Measurements from ENCODE around the gene YWHAE.

Gene YWHAE

GRCh38 chr17:1347589-1348323, 52.3 kb downstream of the YWHAE start:
- Histone ChIP-seq H3K9ac (ENCODE audit: low read length in 5 of 5) (peak overlapping the region in 3 of 5 donors; percentile 6 to 39 (median 11)), H3K4me1 (ENCODE audit: control insufficient read depth in 5 of 5, insufficient read depth in 5 of 5, low read length in 5 of 5) (peaks cover 2 to 22% (median 16%) of the 10 kb centered on the region in 5 donors), H3K27ac (ENCODE audit: low read depth, low read length) (peak overlapping the region; percentile 39), H3K4me3 (ENCODE audit: low read depth in 1 of 5, low read length in 5 of 5) (peak overlapping the region in 4 of 5 donors; percentile 24 to 47 (median 38)), H3K9me3 (ENCODE audit: control insufficient read depth in 5 of 5, low read length in 5 of 5) (no peaks in the 10 kb centered on the region), H3K27me3 (ENCODE audit: control insufficient read depth in 5 of 5, insufficient read depth in 4 of 5, low read length in 5 of 5) (no peaks in the 10 kb centered on the region), H3K36me3 (ENCODE audit: control insufficient read depth in 5 of 5, insufficient read depth in 5 of 5, low read length in 5 of 5) (peaks cover 30 to 63% (median 36%) of the 10 kb centered on the region in 5 donors)

- H3K36me3 ChIP-seq (ENCODE audit: control insufficient read depth in 5 of 5, insufficient read depth in 5 of 5, low read length in 5 of 5): peaks cover 18 to 35% (median 25%) of the 10 kb centered on the region in 5 donors
- H3K9me3 ChIP-seq (ENCODE audit: control insufficient read depth in 5 of 5, low read length in 5 of 5): no peaks in the 10 kb centered on the region
- no peak overlapping the region for H3K9ac ChIP-seq (ENCODE audit: low read length in 5 of 5)
- H3K4me1 ChIP-seq (ENCODE audit: control insufficient read depth in 5 of 5, insufficient read depth in 5 of 5, low read length in 5 of 5): peaks cover 2 to 18% (median 16%) of the 10 kb centered on the region in 5 donors
- no peaks in the 10 kb centered on the region for H3K27me3 ChIP-seq (ENCODE audit: control insufficient read depth in 5 of 5, insufficient read depth in 4 of 5, low read length in 5 of 5)
- H3K27ac ChIP-seq (ENCODE audit: low read depth, low read length): no peak overlapping the region
- no peak overlapping the region for H3K4me3 ChIP-seq (ENCODE audit: low read depth in 1 of 5, low read length in 5 of 5)
These were observed 55.5 kb downstream of the YWHAE start for GRCh38 chr17:1344521-1344920.

- H3K27ac ChIP-seq (ENCODE audit: low read depth, low read length): no peak overlapping the region
- H3K27me3 ChIP-seq (ENCODE audit: control insufficient read depth in 5 of 5, insufficient read depth in 4 of 5, low read length in 5 of 5): no peaks in the 10 kb centered on the region
- peaks cover 2 to 18% (median 16%) of the 10 kb centered on the region in 5 donors for H3K4me1 ChIP-seq (ENCODE audit: control insufficient read depth in 5 of 5, insufficient read depth in 5 of 5, low read length in 5 of 5)
- no peaks in the 10 kb centered on the region for H3K9me3 ChIP-seq (ENCODE audit: control insufficient read depth in 5 of 5, low read length in 5 of 5)
- no peak overlapping the region for H3K9ac ChIP-seq (ENCODE audit: low read length in 5 of 5)
- no peak overlapping the region for H3K4me3 ChIP-seq (ENCODE audit: low read depth in 1 of 5, low read length in 5 of 5)
- peaks cover 18 to 31% (median 21%) of the 10 kb centered on the region in 5 donors for H3K36me3 ChIP-seq (ENCODE audit: control insufficient read depth in 5 of 5, insufficient read depth in 5 of 5, low read length in 5 of 5)
These were observed 56.5 kb downstream of the YWHAE start for GRCh38 chr17:1343554-1343953.

GRCh38 chr17:1340371-1340770, 59.7 kb downstream of the YWHAE start:
- Histone ChIP-seq H3K4me3 (ENCODE audit: low read depth in 1 of 5, low read length in 5 of 5) (no peak overlapping the region), H3K27ac (ENCODE audit: low read depth, low read length) (no peak overlapping the region), H3K9me3 (ENCODE audit: control insufficient read depth in 5 of 5, low read length in 5 of 5) (no peaks in the 10 kb centered on the region), H3K27me3 (ENCODE audit: control insufficient read depth in 5 of 5, insufficient read depth in 4 of 5, low read length in 5 of 5) (no peaks in the 10 kb centered on the region), H3K9ac (ENCODE audit: low read length in 5 of 5) (no peak overlapping the region), H3K36me3 (ENCODE audit: control insufficient read depth in 5 of 5, insufficient read depth in 5 of 5, low read length in 5 of 5) (peaks cover 18 to 21% (median 19%) of the 10 kb centered on the region in 5 donors), H3K4me1 (ENCODE audit: control insufficient read depth in 5 of 5, insufficient read depth in 5 of 5, low read length in 5 of 5) (peaks cover 0 to 6% (median 1%) of the 10 kb centered on the region in 5 donors)

GRCh38 chr17:1331708-1332107, 68.3 kb downstream of the YWHAE start:
- no peaks in the 10 kb centered on the region for H3K36me3 ChIP-seq (ENCODE audit: control insufficient read depth in 5 of 5, insufficient read depth in 5 of 5, low read length in 5 of 5)
- H3K27me3 ChIP-seq (ENCODE audit: control insufficient read depth in 5 of 5, insufficient read depth in 4 of 5, low read length in 5 of 5): no peaks in the 10 kb centered on the region
- no peak overlapping the region for H3K27ac ChIP-seq (ENCODE audit: low read depth, low read length)
- H3K4me1 ChIP-seq (ENCODE audit: control insufficient read depth in 5 of 5, insufficient read depth in 5 of 5, low read length in 5 of 5): peaks cover 2 to 46% (median 23%) of the 10 kb centered on the region in 5 donors
- no peak overlapping the region for H3K4me3 ChIP-seq (ENCODE audit: low read depth in 1 of 5, low read length in 5 of 5)
- no peak overlapping the region for H3K9ac ChIP-seq (ENCODE audit: low read length in 5 of 5)
- H3K9me3 ChIP-seq (ENCODE audit: control insufficient read depth in 5 of 5, low read length in 5 of 5): no peaks in the 10 kb centered on the region

GRCh38 chr17:1329745-1330343, 70.2 kb downstream of the YWHAE start:
- H3K4me3 ChIP-seq (ENCODE audit: low read depth in 1 of 5, low read length in 5 of 5): peak overlapping the region in 1 of 5 donors; percentile 40
- peak overlapping the region; percentile 71 for H3K27ac ChIP-seq (ENCODE audit: low read depth, low read length)
- H3K9ac ChIP-seq (ENCODE audit: low read length in 5 of 5): peak overlapping the region in 1 of 5 donors; percentile 69
- H3K4me1 ChIP-seq (ENCODE audit: control insufficient read depth in 5 of 5, insufficient read depth in 5 of 5, low read length in 5 of 5): peaks cover 2 to 46% (median 23%) of the 10 kb centered on the region in 5 donors
- no peaks in the 10 kb centered on the region for H3K36me3 ChIP-seq (ENCODE audit: control insufficient read depth in 5 of 5, insufficient read depth in 5 of 5, low read length in 5 of 5)
- no peaks in the 10 kb centered on the region for H3K9me3 ChIP-seq (ENCODE audit: control insufficient read depth in 5 of 5, low read length in 5 of 5)
- no peaks in the 10 kb centered on the region for H3K27me3 ChIP-seq (ENCODE audit: control insufficient read depth in 5 of 5, insufficient read depth in 4 of 5, low read length in 5 of 5)

- Histone ChIP-seq H3K27me3 (ENCODE audit: control insufficient read depth in 5 of 5, insufficient read depth in 4 of 5, low read length in 5 of 5) (no peaks in the 10 kb centered on the region), H3K27ac (ENCODE audit: low read depth, low read length) (peak overlapping the region; percentile 71), H3K9ac (ENCODE audit: low read length in 5 of 5) (no peak overlapping the region), H3K4me3 (ENCODE audit: low read depth in 1 of 5, low read length in 5 of 5) (no peak overlapping the region), H3K4me1 (ENCODE audit: control insufficient read depth in 5 of 5, insufficient read depth in 5 of 5, low read length in 5 of 5) (peaks cover under 1 to 41% (median 23%) of the 10 kb centered on the region in 5 donors), H3K9me3 (ENCODE audit: control insufficient read depth in 5 of 5, low read length in 5 of 5) (no peaks in the 10 kb centered on the region), H3K36me3 (ENCODE audit: control insufficient read depth in 5 of 5, insufficient read depth in 5 of 5, low read length in 5 of 5) (no peaks in the 10 kb centered on the region)
These were observed 71.6 kb downstream of the YWHAE start for GRCh38 chr17:1328437-1328836.

- no peak overlapping the region for H3K27ac ChIP-seq (ENCODE audit: low read depth, low read length)
- H3K9me3 ChIP-seq (ENCODE audit: control insufficient read depth in 5 of 5, low read length in 5 of 5): no peaks in the 10 kb centered on the region
- no peaks in the 10 kb centered on the region for H3K36me3 ChIP-seq (ENCODE audit: control insufficient read depth in 5 of 5, insufficient read depth in 5 of 5, low read length in 5 of 5)
- H3K4me1 ChIP-seq (ENCODE audit: control insufficient read depth in 5 of 5, insufficient read depth in 5 of 5, low read length in 5 of 5): peaks cover 0 to 23% (median 9%) of the 10 kb centered on the region in 5 donors
- no peak overlapping the region for H3K4me3 ChIP-seq (ENCODE audit: low read depth in 1 of 5, low read length in 5 of 5)
- H3K9ac ChIP-seq (ENCODE audit: low read length in 5 of 5): no peak overlapping the region
- H3K27me3 ChIP-seq (ENCODE audit: control insufficient read depth in 5 of 5, insufficient read depth in 4 of 5, low read length in 5 of 5): no peaks in the 10 kb centered on the region
These were observed 74.3 kb downstream of the YWHAE start for GRCh38 chr17:1325766-1326165.

- Histone ChIP-seq H3K4me1 (ENCODE audit: control insufficient read depth in 5 of 5, insufficient read depth in 5 of 5, low read length in 5 of 5) (peaks cover 0 to 13% (median 5%) of the 10 kb centered on the region in 5 donors), H3K4me3 (ENCODE audit: low read depth in 1 of 5, low read length in 5 of 5) (no peak overlapping the region), H3K9me3 (ENCODE audit: control insufficient read depth in 5 of 5, low read length in 5 of 5) (no peaks in the 10 kb centered on the region), H3K27ac (ENCODE audit: low read depth, low read length) (no peak overlapping the region), H3K36me3 (ENCODE audit: control insufficient read depth in 5 of 5, insufficient read depth in 5 of 5, low read length in 5 of 5) (no peaks in the 10 kb centered on the region), H3K27me3 (ENCODE audit: control insufficient read depth in 5 of 5, insufficient read depth in 4 of 5, low read length in 5 of 5) (no peaks in the 10 kb centered on the region), H3K9ac (ENCODE audit: low read length in 5 of 5) (no peak overlapping the region)
These were observed 75.7 kb downstream of the YWHAE start for GRCh38 chr17:1324201-1324771.

GRCh38 chr17:1323336-1323735, 76.7 kb downstream of the YWHAE start:
- H3K4me3 ChIP-seq (ENCODE audit: low read depth in 1 of 5, low read length in 5 of 5): no peak overlapping the region
- H3K36me3 ChIP-seq (ENCODE audit: control insufficient read depth in 5 of 5, insufficient read depth in 5 of 5, low read length in 5 of 5): no peaks in the 10 kb centered on the region
- H3K4me1 ChIP-seq (ENCODE audit: control insufficient read depth in 5 of 5, insufficient read depth in 5 of 5, low read length in 5 of 5): peaks cover 0 to 13% (median 2%) of the 10 kb centered on the region in 5 donors
- no peak overlapping the region for H3K27ac ChIP-seq (ENCODE audit: low read depth, low read length)
- H3K27me3 ChIP-seq (ENCODE audit: control insufficient read depth in 5 of 5, insufficient read depth in 4 of 5, low read length in 5 of 5): no peaks in the 10 kb centered on the region
- no peaks in the 10 kb centered on the region for H3K9me3 ChIP-seq (ENCODE audit: control insufficient read depth in 5 of 5, low read length in 5 of 5)
- no peak overlapping the region for H3K9ac ChIP-seq (ENCODE audit: low read length in 5 of 5)
